GM21423 (cell line): ENCODE measurements around the gene EZH2.
A peak's percentile ranks its signal among the peaks of the same experiment; 100 is the strongest.

Experiments used
- ATAC-seq: cut with Tn5 transposase; IDR thresholded peaks from one replicate; pipeline ENCODE4 v1.9.1; 2021; ENCODE audit warnings: mild to moderate bottlenecking, moderate library complexity; ENCODE audit not compliant: unreplicated experiment

The EZH2 gene

DNA sequence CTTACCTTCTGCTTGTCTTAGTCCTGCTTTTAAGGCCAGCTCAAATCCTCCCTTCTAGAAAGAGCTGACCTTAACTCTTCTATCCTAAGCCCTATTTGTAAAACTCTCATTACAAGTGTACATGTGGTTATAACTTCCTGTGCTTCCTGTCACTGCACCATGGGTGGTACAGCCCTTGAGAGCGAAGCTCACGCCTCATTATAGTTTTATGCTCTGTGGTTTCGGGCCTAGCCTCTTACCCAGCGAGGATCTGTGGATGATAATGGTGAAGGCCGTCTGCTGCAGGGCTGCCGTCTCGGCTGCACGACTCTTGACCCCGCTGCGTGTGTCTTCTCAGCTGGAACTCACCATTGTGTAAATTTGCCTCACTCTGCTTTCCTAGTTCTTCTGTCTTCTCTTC, 110.8 kb downstream of the EZH2 start:
- ATAC-seq: peak; percentile 99

DNA sequence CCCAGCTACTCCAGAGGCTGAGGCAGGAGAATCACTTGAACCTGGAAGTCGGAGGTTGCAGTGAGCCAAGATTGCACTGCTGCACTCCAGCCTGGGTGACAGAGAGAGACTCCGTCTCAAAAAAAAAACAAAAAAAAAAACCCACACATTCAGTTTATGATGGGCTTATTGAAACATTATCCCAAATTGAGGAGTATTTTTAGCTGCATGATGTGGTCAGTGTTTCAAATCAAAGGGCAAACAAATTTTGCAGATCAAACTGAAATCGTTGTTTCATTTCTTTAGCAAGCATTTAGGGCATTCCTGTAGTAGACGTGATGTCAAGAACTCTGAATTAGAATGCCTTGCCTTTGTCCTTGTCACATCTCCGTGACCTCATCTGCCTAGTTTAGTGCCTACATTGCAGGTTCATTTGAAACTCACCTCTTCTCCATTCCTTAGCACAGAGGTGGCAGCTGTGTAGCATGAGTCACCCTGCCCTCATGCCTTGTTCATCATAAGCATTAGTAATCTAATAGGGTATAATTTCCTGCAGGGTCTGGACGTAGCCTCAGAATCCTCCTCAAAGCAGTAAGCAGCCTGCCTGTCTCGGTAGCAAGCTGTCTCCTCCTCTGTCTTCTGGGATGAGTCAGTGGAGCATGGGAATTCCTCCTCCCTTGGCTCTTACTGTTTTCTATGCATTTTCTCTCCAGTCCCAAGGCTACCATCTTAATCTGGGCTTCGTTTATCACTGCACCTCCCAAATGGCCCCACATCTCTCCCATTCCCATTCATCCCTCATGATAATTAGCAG, 111.6 kb downstream of the EZH2 start:
- no peak for ATAC-seq

DNA sequence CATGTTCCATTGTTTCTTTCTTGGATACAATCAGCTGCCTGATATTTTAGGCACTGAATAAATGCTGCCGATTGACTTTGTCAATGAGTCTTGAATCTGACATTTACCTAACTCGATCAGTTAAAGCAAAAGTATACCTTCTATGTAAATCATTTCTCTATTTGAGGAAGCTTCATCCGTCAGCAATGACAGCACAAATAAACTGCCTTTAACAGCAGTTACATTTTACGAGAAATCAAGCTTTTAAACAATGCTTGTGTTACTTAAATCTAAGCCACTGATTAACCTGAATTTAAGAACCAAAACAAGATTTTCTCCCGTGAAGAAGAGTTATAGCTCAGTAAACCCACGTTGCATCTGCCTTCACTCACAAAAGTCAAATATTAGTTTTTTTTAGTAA, 114.1 kb downstream of the EZH2 start:
- no peak for ATAC-seq

DNA sequence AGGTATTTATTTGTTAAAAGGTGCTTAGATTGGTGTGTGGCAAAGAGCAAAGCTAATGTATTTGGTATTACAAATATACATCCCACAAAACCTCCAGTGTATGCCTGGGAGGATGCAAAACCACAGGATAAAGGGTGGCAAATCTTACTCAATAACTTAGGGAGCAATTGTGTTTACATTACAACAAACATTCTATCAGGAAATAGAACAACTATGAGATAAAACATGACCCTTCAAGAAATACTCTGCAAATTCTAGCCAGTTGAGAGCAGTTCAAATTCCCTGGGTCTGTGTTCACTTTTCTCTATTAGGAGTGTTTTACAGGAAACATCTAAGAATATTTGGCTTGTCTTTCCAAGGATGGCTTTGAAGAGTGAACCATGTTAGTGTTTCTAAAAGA, 120.5 kb downstream of the EZH2 start:
- ATAC-seq: no peak

DNA sequence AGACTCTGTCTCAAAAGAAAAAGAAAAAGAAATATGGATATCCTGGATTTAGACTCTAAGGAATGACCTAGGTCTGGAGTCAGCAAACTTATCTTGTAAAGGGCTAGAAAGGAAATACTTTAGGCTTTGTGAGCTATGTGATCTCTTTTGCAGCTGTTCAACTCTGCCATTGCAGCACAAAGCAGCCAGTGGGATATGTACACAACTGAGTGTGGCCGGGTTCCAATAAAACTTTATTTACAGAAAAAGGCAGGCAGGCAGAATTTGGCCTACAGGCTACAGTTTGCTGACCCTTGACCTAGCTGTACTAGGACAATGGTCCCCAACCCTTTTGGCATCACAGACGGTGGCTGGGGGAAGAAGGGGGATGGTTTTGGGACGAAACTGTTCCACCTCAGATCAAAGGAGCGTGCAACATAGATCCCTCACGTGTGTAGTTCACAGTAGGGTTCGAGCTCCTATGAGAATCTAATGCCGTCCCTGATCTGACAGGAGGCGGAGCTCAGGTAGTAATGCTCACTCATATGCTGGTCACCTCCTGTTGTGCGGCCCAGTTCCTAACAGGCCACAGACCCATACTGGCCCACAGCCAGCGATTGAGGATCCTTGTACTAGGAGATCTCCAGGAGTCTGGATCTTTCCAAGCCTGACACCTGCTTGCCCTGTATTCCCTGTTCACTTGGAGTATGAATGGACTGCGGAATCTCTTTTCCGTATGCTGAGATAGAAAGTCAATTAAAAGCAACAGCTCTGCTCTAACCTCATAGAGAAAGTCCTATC, 122.4 kb downstream of the EZH2 start:
- no peak for ATAC-seq
